Measurements from ENCODE around the gene AOX1. TPM values are rescaled to one million over a fixed set of nuclear protein-coding genes. Genes with fewer than 3 reads are reported as not detected.

The AOX1 gene
- total and polyA plus RNA-seq, 2 experiments from 2014 or later, result not detected

DNA sequence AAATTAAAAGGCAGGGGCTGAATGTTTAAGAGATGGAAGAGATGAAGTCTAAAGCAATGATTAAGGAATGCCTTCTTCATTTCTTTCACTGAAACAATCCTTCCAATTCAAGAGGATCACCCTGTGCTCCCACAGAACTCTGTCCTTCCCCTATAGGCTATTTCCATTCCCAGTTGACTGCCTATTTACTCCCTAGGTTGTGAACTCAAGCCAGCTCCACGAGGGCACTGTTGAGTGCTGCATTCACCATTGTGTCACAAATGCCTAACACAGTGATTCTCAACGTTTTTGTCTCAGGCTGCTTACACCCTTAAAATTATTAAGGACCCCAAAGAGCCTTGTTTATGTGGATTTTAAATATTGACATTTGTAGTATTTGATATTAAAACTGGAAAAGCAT lies 112.4 kb downstream of the AOX1 start:
- no peaks in the 10 kb centered on the region for H3K27me3 ChIP-seq
- TF ChIP-seq, protein P1, sequence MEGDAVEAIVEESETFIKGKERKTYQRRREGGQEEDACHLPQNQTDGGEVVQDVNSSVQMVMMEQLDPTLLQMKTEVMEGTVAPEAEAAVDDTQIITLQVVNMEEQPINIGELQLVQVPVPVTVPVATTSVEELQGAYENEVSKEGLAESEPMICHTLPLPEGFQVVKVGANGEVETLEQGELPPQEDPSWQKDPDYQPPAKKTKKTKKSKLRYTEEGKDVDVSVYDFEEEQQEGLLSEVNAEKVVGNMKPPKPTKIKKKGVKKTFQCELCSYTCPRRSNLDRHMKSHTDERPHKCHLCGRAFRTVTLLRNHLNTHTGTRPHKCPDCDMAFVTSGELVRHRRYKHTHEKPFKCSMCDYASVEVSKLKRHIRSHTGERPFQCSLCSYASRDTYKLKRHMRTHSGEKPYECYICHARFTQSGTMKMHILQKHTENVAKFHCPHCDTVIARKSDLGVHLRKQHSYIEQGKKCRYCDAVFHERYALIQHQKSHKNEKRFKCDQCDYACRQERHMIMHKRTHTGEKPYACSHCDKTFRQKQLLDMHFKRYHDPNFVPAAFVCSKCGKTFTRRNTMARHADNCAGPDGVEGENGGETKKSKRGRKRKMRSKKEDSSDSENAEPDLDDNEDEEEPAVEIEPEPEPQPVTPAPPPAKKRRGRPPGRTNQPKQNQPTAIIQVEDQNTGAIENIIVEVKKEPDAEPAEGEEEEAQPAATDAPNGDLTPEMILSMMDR (IDR thresholded peaks at IDR 0.05; ENCODE audit: low read depth, low read length), result no peak
- no peaks in the 10 kb centered on the region for H3K4me1 ChIP-seq (ENCODE audit: low read depth)
- no peak overlapping the region for H3K27ac ChIP-seq
- H3K9me3 ChIP-seq (ENCODE audit: low read depth), result no peaks in the 10 kb centered on the region
- DNase-seq (ENCODE audit: low read depth in 1 of 2, low spot score in 1 of 2), result no peak
- H3K36me3 ChIP-seq, result no peaks in the 10 kb centered on the region
- H3K4me3 ChIP-seq, result no peak overlapping the region

DNA sequence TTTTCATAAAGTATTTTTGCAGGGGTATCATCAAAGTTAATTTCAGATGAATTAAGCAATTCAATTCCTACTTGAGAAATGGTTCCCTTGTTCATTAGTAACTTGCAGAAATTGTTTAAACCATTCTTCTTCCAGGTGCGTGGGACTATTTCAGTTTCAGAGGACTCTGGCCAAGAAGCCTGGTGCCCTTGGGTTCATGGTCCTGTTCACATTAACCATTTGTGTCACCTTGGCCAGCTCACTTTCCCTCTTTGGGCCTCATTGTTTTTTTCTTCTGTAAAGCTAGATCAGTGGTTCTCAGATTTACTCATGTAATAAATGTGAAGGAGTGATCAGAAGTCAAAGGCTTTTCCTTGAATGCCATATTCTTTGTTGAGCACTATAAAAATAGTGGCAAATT lies 113.5 kb downstream of the AOX1 start:
- TF ChIP-seq, protein P1 (IDR thresholded peaks at IDR 0.05; ENCODE audit: low read depth, low read length), result no peak

DNA sequence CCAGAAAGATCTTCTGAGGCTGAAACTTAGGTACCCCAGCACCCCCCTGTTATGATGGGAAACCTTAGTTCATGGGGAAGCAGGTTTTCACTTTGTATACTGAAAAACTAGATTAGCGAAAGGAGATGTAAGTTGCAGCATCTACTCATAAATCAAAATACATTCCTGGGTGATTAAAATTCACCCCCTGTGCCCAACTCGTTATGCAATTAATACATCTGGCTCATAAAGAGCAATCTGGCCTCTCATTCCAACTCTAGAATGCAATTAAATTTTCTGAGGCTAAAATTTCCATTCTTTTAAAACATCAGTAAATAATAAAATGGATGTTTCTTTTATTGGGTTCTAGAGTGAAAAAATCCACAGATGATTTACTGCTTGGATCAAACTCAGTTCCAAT lies 115.0 kb downstream of the AOX1 start:
- TF ChIP-seq, protein P1 (IDR thresholded peaks at IDR 0.05; ENCODE audit: low read depth, low read length), result no peak
- Histone ChIP-seq H3K27ac (no peak overlapping the region), H3K27me3 (no peaks in the 10 kb centered on the region), H3K4me3 (no peak overlapping the region), H3K4me1 (ENCODE audit: low read depth) (no peaks in the 10 kb centered on the region), H3K36me3 (no peaks in the 10 kb centered on the region), H3K9me3 (ENCODE audit: low read depth) (no peaks in the 10 kb centered on the region)
- no peak for DNase-seq (ENCODE audit: low read depth in 1 of 2, low spot score in 1 of 2)

More for the DNA sequence above, 113.5 kb downstream of the AOX1 start:
- H3K4me1 ChIP-seq (ENCODE audit: low read depth), result no peaks in the 10 kb centered on the region
- H3K27ac ChIP-seq, result no peak overlapping the region
- no peak overlapping the region for H3K4me3 ChIP-seq
- no peak for DNase-seq (ENCODE audit: low read depth in 1 of 2, low spot score in 1 of 2)
- H3K9me3 ChIP-seq (ENCODE audit: low read depth), result no peaks in the 10 kb centered on the region
- no peaks in the 10 kb centered on the region for H3K27me3 ChIP-seq
- H3K36me3 ChIP-seq, result no peaks in the 10 kb centered on the region

DNA sequence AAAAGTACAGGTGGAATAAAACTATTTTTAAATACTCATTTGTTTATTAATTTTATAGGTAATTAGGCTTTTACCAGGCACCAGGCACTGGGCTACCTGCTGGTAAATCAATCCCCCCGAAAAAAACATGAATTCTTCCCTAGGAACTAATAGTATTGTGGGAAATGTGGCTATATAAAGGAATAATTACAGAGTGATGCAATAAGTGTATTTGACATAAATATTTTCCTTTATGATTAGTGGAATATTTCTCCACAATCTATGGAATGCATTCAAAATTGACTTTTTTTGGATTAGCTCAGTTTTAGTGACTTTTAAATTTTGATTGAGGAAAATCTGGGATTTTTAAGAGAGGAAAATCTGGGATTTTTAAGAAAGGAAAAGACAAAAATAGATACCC lies 116.2 kb downstream of the AOX1 start:
- TF ChIP-seq, protein P1 (IDR thresholded peaks at IDR 0.05; ENCODE audit: low read depth, low read length), result no peak
- Histone ChIP-seq H3K4me3 (no peak overlapping the region), H3K4me1 (ENCODE audit: low read depth) (no peaks in the 10 kb centered on the region), H3K27me3 (no peaks in the 10 kb centered on the region), H3K36me3 (no peaks in the 10 kb centered on the region), H3K9me3 (ENCODE audit: low read depth) (no peaks in the 10 kb centered on the region), H3K27ac (no peak overlapping the region)
- DNase-seq (ENCODE audit: low read depth in 1 of 2, low spot score in 1 of 2), result no peak

DNA sequence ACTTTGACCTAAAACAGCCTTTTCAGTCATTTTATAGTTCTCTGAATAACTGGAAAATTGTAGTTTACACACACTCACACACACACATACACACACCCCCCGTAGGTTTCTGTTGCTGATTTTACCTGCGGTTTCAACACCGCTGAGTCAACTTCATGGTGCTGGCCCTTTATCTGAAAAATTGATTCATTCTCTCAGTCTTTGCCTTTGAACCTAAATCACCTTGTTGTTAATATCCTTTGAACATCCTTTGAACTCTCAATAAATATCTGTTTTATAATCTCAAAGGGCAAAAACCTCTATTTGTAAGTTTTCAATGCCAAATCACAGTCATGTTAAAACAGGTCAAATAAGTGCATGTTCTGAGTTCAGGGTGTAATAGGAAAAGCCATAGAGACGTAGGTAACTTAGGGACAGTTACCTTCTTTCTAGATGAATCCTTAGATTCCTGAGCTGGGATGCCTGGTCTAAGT lies 116.9 kb downstream of the AOX1 start:
- TF ChIP-seq, protein P1 (IDR thresholded peaks at IDR 0.05; ENCODE audit: low read depth, low read length), result no peak

More for the DNA sequence above, 116.9 kb downstream of the AOX1 start:
- Histone ChIP-seq H3K4me3 (no peak overlapping the region), H3K4me1 (ENCODE audit: low read depth) (no peaks in the 10 kb centered on the region), H3K9me3 (ENCODE audit: low read depth) (no peaks in the 10 kb centered on the region), H3K36me3 (no peaks in the 10 kb centered on the region), H3K27ac (no peak overlapping the region), H3K27me3 (no peaks in the 10 kb centered on the region)
- DNase-seq (ENCODE audit: low read depth in 1 of 2, low spot score in 1 of 2), result no peak
